RWPE1 (cell line): ENCODE data around the gene KIFAP3.
"Not testable (repeated sequence)": the region's sequence is repeated elsewhere in the genome, so short reads cannot be mapped to it uniquely, and the experiment has no call there.

Experiments
- CTCF ChIA-PET: fragments of 350-600 bp; sonication (Branson Sonifier 250); formaldehyde crosslinking; extraction: SDS; loops from one replicate; lab custom pipeline; 2021; lab: Yijun Ruan, JAX
- POLR2A ChIA-PET: fragments of 400-600 bp; formaldehyde crosslinking; extraction: SDS; loops from one replicate; lab custom pipeline; 2020; ENCODE audit warnings: antibody characterized with exemption; ENCODE audit not compliant: low non-redundant PET; lab: Yijun Ruan, JAX
- DNase-seq: peaks from one replicate; pipeline ENCODE4 v3.0.0; 2012; ENCODE audit warnings: low spot score
- H3K27ac ChIP-seq: fragments of 450-650 bp; 2 replicates; pipeline ENCODE4 v1.5.1; 2017
- TF ChIP-seq, protein P1 (sequence below): fragments of 450-650 bp; conservative IDR thresholded peaks from 2 replicates; pipeline ENCODE4 v1.5.1; 2017; ENCODE audit warnings: low read depth, mild to moderate bottlenecking

KIFAP3 gene

DNA sequence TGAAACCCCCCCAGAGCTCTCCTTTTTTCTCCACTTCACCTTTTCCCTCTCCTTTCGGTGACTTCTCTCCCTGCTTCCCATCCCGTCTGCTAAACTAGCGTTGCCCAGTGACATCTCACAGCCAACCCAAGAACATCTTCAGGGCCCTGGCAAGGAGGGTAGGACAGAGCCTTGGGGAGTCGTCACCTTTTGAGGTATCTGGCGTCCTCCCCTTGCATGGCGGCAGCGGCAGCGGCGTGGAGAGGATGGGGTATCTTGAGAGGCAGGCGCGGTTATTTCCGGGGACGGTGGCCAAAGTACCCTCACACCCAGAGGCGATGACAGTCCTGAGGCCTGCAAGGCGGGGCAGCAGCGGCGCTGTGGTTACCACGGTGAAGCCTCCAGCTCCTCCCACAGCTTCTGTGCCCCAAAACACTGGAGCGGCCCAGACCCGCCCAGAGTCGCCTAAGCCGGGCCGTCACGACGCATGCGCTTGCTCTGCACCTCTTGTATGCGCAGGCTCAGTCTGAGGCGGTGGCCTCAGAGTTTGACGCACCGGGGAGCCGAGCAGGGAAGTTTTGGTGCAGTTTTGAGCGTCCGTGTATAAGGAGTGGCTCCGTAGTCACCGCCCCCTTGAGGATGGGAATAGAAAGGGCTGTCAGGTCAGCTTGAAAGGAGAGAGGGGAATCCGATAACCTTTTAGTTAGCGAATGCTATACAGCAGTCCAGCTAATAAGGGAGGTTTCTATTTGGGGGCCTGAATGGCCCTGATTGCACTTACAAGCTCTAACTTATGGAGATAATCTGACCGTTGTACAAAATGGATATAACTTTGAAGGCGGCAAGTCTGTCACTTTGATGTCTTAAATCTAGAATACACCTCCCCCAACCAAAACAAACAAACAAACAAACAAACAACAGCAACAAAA, at the start of gene KIFAP3:
Gene KIFAP3, minus strand, starts transcription at position 446 of the 908 bp plus-strand sequence. Its CDS starts 228 bp downstream, at position 218.
- DNase-seq, result peak; percentile 96
- H3K27ac ChIP-seq, result peak within 1 kb of the TSS; percentile 80
- POLR2A ChIA-PET, result no interaction called here
- TF ChIP-seq, protein P1, sequence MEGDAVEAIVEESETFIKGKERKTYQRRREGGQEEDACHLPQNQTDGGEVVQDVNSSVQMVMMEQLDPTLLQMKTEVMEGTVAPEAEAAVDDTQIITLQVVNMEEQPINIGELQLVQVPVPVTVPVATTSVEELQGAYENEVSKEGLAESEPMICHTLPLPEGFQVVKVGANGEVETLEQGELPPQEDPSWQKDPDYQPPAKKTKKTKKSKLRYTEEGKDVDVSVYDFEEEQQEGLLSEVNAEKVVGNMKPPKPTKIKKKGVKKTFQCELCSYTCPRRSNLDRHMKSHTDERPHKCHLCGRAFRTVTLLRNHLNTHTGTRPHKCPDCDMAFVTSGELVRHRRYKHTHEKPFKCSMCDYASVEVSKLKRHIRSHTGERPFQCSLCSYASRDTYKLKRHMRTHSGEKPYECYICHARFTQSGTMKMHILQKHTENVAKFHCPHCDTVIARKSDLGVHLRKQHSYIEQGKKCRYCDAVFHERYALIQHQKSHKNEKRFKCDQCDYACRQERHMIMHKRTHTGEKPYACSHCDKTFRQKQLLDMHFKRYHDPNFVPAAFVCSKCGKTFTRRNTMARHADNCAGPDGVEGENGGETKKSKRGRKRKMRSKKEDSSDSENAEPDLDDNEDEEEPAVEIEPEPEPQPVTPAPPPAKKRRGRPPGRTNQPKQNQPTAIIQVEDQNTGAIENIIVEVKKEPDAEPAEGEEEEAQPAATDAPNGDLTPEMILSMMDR, result peak; percentile 73
- CTCF ChIA-PET, result interaction anchor here (0.6 to 0.9 kb wide), 3 partner anchors 26 to 63 kb away, joined by 3 to 5 read pairs (median 3); no protein-coding TSS in a partner anchor

DNA sequence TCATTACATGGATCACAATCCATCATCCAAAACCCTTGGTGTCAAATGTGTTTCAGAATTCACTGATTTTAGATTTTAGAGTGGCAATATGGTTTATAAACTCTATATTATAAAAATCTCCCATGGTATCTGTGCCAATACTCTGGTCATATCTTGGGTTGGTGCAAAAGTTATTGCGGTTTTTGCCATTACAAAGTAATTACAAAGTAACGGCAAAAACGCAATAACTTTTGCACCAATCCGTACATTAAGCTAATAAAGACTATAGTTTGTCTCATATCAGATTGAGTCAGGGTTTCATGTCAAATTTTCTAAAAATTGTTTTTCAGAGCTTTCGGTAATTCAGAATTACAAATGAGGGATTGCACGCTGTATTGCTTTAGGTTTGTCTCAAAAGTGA, 47.9 kb upstream of the KIFAP3 start:
- no peak for DNase-seq
- POLR2A ChIA-PET, result no interaction called here
- TF ChIP-seq, protein P1, result no peak
- H3K27ac ChIP-seq, result no peak overlapping the region
- CTCF ChIA-PET, result no interaction called here

DNA sequence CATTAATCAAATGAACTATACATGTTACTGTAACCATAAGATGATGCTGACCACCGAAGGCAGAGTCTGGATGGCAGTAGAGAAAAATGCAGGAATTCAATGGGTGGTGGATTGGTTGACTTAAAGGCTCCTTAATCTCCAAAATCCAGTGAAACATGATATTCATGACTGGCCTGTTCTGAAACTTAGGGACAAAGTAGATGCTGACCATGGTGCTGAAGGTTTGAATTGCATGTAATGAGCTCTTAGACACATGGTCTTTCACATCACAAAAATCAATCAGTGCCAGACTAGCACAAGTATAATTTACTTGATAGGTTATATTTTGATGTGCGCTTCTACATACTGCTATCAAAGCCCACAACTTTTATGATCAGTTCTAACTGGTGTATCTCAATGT, 40.4 kb upstream of the KIFAP3 start:
- ChIA-PET POLR2A (no interaction called here), CTCF (no interaction called here)
- TF ChIP-seq, protein P1, result no peak
- peak; percentile 4 for DNase-seq
- no peak overlapping the region for H3K27ac ChIP-seq

- CTCF ChIA-PET, POLR2A ChIA-PET, H3K27ac ChIP-seq, DNase-seq: not testable (repeated sequence)
Measured at GRCh38 chr1:170113140-170113539, 38.6 kb upstream of the KIFAP3 start.

DNA sequence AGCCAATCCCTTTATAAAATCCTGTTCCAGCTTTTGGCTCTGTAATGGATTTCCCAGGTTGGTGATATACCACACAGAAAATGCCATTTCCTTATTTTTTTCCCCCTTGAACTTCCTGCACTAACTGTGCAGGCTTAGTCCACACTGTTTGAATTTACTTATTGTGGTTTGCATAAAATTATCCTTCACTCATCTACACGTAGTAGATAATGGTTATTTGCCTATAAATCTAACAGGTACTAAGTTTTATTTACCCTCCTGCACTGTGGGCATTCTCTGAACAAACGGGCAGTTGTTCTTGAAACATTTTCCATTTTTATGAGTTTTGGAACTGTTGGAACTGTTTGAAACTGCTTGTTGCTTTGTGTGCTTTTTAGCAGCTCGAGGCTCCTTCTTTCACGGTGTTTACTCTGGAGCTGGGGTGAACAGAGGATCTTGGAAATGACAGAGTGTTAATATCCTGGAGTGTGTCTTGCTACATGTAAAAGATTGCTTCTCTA, 23.0 kb upstream of the KIFAP3 start:
- no peak for DNase-seq
- ChIA-PET POLR2A (no interaction called here), CTCF (no interaction called here)
- no peak overlapping the region for H3K27ac ChIP-seq
- TF ChIP-seq, protein P1, result no peak

- no peak for DNase-seq
- ChIA-PET CTCF (interaction anchor here (0.6 kb wide), 1 partner anchor 28 kb away, joined by 4 read pairs; no protein-coding TSS in a partner anchor), POLR2A (no interaction called here)
- TF ChIP-seq, protein P1, result no peak
- H3K27ac ChIP-seq, result no peak overlapping the region
Measured at GRCh38 chr1:170096806-170097340, 22.4 kb upstream of the KIFAP3 start.
